Retinal pigment epithelial cell (primary cell): ENCODE results near the gene ACSS1.

Experiments
- DNase-seq: peaks from one replicate; pipeline ENCODE4 v3.0.0-alpha.2; 2010; ENCODE audit warnings: low read depth
- H3K4me3 ChIP-seq: 2 replicates; pipeline ENCODE4 v1.5.1; 2011; ENCODE audit warnings: mild to moderate bottlenecking, low read length, control low read depth, moderate library complexity
- CTCF ChIP-seq: conservative IDR thresholded peaks from 2 replicates; pipeline ENCODE4 v1.5.1; 2011; ENCODE audit warnings: low read depth, low read length, control low read depth, inconsistent platforms

Gene ACSS1

GRCh38 chr20:25083773-25084625 is 26.1 kb upstream of the ACSS1 start:
- DNase-seq = no peak
- H3K4me3 ChIP-seq = no peak overlapping the region
- TF ChIP-seq CTCF = peak; percentile 54

DNA sequence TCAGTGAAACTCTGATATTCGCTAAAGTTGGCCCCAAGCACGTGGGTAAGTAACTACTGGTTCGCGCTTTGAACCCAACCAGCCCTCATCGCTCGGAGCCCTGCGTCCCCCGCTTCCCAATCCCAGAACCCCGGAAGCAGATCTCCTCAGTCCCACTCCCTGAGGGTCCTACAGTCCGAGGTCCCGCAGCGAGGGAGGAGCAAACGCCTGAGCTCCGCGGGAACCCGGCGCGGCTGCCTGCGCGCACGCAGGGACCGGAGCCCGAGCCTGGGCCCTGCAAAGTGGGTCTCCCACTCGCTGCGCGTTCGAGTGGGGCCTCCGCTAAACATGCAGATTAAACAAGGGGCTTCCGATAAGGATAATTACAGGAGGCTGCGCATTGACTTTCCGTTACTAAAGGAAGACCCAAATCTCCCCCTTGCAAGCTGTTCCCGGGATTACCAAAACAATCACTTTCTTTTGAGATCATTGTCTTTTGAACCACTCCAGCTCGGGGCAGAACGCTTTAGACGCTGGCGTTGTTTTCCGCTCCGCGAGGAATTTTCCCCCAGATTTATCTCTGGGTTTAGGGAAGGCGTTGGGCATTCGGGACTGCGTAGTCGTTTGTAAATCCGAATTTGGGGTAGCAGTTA is 25.3 kb upstream of the ACSS1 start:
- H3K4me3 ChIP-seq = no peak overlapping the region
- no peak for TF ChIP-seq CTCF
- DNase-seq = no peak

GRCh38 chr20:25082498-25082873 is 24.5 kb upstream of the ACSS1 start:
- H3K4me3 ChIP-seq = no peak overlapping the region
- TF ChIP-seq CTCF = no peak
- no peak for DNase-seq

DNA sequence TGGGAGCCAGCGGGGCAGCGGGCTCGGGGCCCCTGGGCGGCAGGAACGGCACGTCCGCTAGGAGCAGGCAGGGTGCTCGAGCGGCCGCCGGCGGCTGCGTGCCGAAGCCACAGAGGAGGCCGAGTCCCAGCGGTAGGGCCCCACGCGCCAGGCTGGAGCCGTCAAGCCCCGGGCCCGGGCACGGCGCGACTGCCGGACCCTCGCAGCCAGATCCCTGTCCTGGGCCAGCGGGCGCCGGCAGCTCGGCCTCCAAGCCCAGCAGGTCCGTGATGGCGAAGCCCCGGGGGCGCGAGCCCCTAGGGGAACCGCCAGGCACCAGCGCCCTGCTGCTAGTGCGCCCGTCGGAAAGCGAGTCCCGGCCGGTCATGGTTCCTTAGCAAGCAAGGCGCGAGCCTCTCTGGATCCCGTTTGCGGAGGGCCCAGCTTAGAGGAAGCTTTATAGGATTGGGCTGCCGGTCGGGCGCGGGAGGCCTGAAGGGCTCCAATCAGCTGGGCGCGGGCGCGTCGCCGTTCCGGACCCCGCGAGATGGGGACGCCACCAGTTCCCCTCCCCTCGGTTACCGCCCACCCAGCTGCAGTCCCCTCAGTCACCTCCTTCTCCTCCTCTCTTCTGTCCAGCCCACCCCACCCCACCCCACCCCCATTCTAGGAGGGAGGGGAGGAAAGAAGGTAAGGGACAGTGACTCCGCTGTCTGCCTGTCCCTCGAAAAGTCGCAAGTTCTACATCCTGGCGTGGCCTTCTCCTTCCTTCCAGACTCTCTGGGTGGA is 24.0 kb upstream of the ACSS1 start, which contains the start of gene VSX1:
Gene VSX1, minus strand, starts transcription at position 412 of the 768 bp plus-strand sequence. Its CDS starts 45 bp downstream, at position 367.
- no peak for DNase-seq
- no peak within 1 kb of the TSS for H3K4me3 ChIP-seq
- no peak for TF ChIP-seq CTCF

DNA sequence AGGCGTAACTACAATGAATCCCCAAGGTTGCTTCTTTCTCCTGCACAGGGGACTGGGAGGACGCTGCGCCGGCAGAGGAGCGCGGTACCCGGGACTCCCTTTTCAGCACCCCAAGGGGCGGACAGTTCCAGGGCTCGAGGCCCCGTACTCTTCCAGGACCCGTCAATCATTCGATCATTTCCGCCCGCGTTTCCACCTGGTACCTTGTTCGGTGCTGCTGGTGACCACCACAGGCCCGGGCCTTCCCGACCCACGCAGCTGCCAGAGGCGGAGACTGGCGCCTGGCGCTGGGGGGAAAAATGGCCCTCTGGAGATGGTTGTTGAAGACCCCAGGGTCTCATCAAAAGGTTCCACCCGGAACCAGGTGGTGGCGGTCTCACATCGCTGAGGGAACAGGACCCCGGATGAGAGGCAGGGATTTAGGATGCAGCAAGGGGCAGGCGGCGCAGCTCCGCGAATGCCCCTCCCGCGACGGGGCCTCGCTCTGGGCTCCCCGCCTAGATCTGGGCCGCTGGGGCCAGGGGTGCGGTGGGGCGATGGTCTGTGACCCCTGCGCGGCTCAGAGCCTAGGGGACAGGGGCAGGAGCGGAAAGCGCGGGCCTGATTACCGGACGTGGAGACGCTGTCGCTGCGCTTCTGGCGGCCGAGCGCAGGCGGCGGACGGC is 23.3 kb upstream of the ACSS1 start:
- DNase-seq = no peak
- no peak for TF ChIP-seq CTCF
- H3K4me3 ChIP-seq = no peak overlapping the region

GRCh38 chr20:25079171-25079570 is 21.2 kb upstream of the ACSS1 start:
- DNase-seq = no peak
- TF ChIP-seq CTCF = no peak
- no peak overlapping the region for H3K4me3 ChIP-seq
